GM21447 (cell line): ENCODE data around the gene TNPO3.
"Not testable (repeated sequence)": the region's sequence is repeated elsewhere in the genome, so short reads cannot be mapped to it uniquely, and the experiment has no call there.

Experiments used
- ATAC-seq: cut with Tn5 transposase; IDR thresholded peaks from one replicate; pipeline ENCODE4 v1.9.1; 2021; ENCODE audit not compliant: unreplicated experiment

TNPO3 gene

GRCh38 chr7:129072479-129073011, 17.6 kb upstream of the TNPO3 start:
- no peak for ATAC-seq

- no peak for ATAC-seq
These were observed 14.1 kb upstream of the TNPO3 start for GRCh38 chr7:129069021-129069420.

- no peak for ATAC-seq
These were observed 13.1 kb upstream of the TNPO3 start for GRCh38 chr7:129067943-129068548.

GRCh38 chr7:129067132-129067561, 12.2 kb upstream of the TNPO3 start:
- not testable (repeated sequence) for ATAC-seq

- ATAC-seq: no peak
These were observed 11.6 kb upstream of the TNPO3 start for GRCh38 chr7:129066290-129067131.

- no peak for ATAC-seq
These were observed 1.1 kb upstream of the TNPO3 start for GRCh38 chr7:129055861-129056464.

GRCh38 chr7:129055294-129055816, 444 bp upstream of the TNPO3 start:
- peak; percentile 11 for ATAC-seq

- no peak for ATAC-seq
These were observed 923 bp downstream of the TNPO3 start for GRCh38 chr7:129053938-129054437.

GRCh38 chr7:129052441-129052840, 2.5 kb downstream of the TNPO3 start:
- ATAC-seq: no peak

GRCh38 chr7:129051459-129051858, 3.5 kb downstream of the TNPO3 start:
- ATAC-seq: not testable (repeated sequence)

- no peak for ATAC-seq
These were observed 7.2 kb downstream of the TNPO3 start for GRCh38 chr7:129047761-129048160.

- no peak for ATAC-seq
These were observed 9.2 kb downstream of the TNPO3 start for GRCh38 chr7:129045682-129046081.

GRCh38 chr7:129043012-129043411, 11.9 kb downstream of the TNPO3 start:
- ATAC-seq: no peak

GRCh38 chr7:129041142-129042085, 13.5 kb downstream of the TNPO3 start:
- no peak for ATAC-seq

- not testable (repeated sequence) for ATAC-seq
These were observed 16.4 kb downstream of the TNPO3 start for GRCh38 chr7:129038468-129038867.

GRCh38 chr7:129037585-129037984, 17.3 kb downstream of the TNPO3 start:
- ATAC-seq: no peak

GRCh38 chr7:129032017-129032416, 22.9 kb downstream of the TNPO3 start:
- no peak for ATAC-seq

- no peak for ATAC-seq
These were observed 24.5 kb downstream of the TNPO3 start for GRCh38 chr7:129030440-129030839.

- no peak for ATAC-seq
These were observed 30.8 kb downstream of the TNPO3 start for GRCh38 chr7:129024125-129024524.

GRCh38 chr7:129021656-129022055, 33.3 kb downstream of the TNPO3 start:
- no peak for ATAC-seq
